RPMI7951 (cell line): ENCODE measurements around the gene FAM228B. TPM values are rescaled to one million over a fixed set of nuclear protein-coding genes. Genes with fewer than 3 reads are reported as not detected.

Experiments
- DNase-seq: peaks from one replicate; pipeline ENCODE4 v3.0.0-alpha.2; 2012; ENCODE audit warnings: low read depth
- total RNA-seq: library from RNA; depleted of rRNA; stranded (reverse); fragments of >200 nt; shearing (Covaris generic); gene quantifications from 2 replicates; pipeline ENCODE4 v1.2.3, GENCODE V29; 2014; rRNA removed

Gene FAM228B
- total RNA-seq, 1 experiment from 2014 or later, result 3.5 TPM

GRCh38 chr2:24203029-24203786 lies 79.9 kb downstream of the FAM228B start:
- DNase-seq, result no peak

GRCh38 chr2:24203787-24204150 lies 80.5 kb downstream of the FAM228B start:
- DNase-seq, result no peak

GRCh38 chr2:24204505-24204904 lies 81.2 kb downstream of the FAM228B start:
- no peak for DNase-seq

GRCh38 chr2:24205131-24205530 lies 81.9 kb downstream of the FAM228B start:
- no peak for DNase-seq

GRCh38 chr2:24206242-24206641 lies 83.0 kb downstream of the FAM228B start:
- DNase-seq, result no peak

GRCh38 chr2:24206714-24207113 lies 83.4 kb downstream of the FAM228B start:
- DNase-seq, result no peak

GRCh38 chr2:24207359-24207758 lies 84.1 kb downstream of the FAM228B start:
- no peak for DNase-seq

- no peak for DNase-seq
These were observed 85.2 kb downstream of the FAM228B start for GRCh38 chr2:24208490-24208889.

GRCh38 chr2:24209389-24210105 lies 86.3 kb downstream of the FAM228B start:
- DNase-seq, result peak; percentile 45

GRCh38 chr2:24210106-24210455 lies 86.8 kb downstream of the FAM228B start:
- peak; percentile 15 for DNase-seq

GRCh38 chr2:24210723-24211122 lies 87.5 kb downstream of the FAM228B start:
- DNase-seq, result no peak

- DNase-seq, result no peak
These were observed 88.1 kb downstream of the FAM228B start for GRCh38 chr2:24211408-24211807.

- no peak for DNase-seq
These were observed 91.6 kb downstream of the FAM228B start for GRCh38 chr2:24214880-24215279.

Other genes starting within 250 kb of the FAM228B start
- 6.0 and 7.6 TPM in 2 replicates for gene ATAD2B, start 196.3 kb upstream of the FAM228B start, total RNA-seq
- gene UBXN2A, start 183.0 kb upstream of the FAM228B start, total RNA-seq, result 19.6 and 24.2 TPM in 2 replicates
- 0.24 TPM in 1 of 2 replicates, not detected in the other for gene MFSD2B, start 113.4 kb upstream of the FAM228B start, total RNA-seq
- 11.7 and 14.2 TPM in 2 replicates for gene WDCP, start 76.1 kb upstream of the FAM228B start, total RNA-seq
- gene FKBP1B, start 73.7 kb upstream of the FAM228B start, total RNA-seq, result 10.9 and 15.6 TPM in 2 replicates
- gene SF3B6, start 47.1 kb upstream of the FAM228B start, total RNA-seq, result 441 and 501 TPM in 2 replicates
- gene TP53I3, start 38.6 kb upstream of the FAM228B start, total RNA-seq, result 42.7 and 57.8 TPM in 2 replicates
- gene PFN4, start 135 bp upstream of the FAM228B start, total RNA-seq, result 2.4 and 3.4 TPM in 2 replicates
- gene FAM228A, start 51.6 kb downstream of the FAM228B start, total RNA-seq, result 0.29 and 0.36 TPM in 2 replicates
- gene ITSN2, start 237.1 kb downstream of the FAM228B start, total RNA-seq, result 22.5 and 24.0 TPM in 2 replicates